Liver (tissue), 3 donors: ENCODE measurements around the gene DDI1.

Source experiments
- CTCF ChIP-seq: fragments of 150-350 bp; IDR thresholded peaks from 2 replicates; pipeline ENCODE4 v1.5.1; 2017; ENCODE audit warnings: improper control_type of control experiment, low read depth, low read length; ENCODE audit not compliant: missing input control
- EGR1 ChIP-seq, 2 donors: IDR thresholded peaks; 2 replicates each; pipeline ENCODE4 v1.6.1; 2016 to 2018; ENCODE audit warnings: antibody characterized with exemption in 2 of 2, low read depth in 2 of 2
- FOXA1 ChIP-seq: IDR thresholded peaks from 2 replicates; pipeline ENCODE4 v1.6.1; 2016; ENCODE audit warnings: antibody characterized with exemption
- GABPA ChIP-seq, 2 donors: IDR thresholded peaks in 1 of 2; conservative IDR thresholded peaks in 1 of 2; 2 replicates each; pipeline ENCODE4 v1.6.1; 2016; ENCODE audit warnings: antibody characterized with exemption in 2 of 2, mild to moderate bottlenecking in 1 of 2, moderate library complexity in 1 of 2
- JUND ChIP-seq, 2 donors: IDR thresholded peaks; 2 replicates each; pipeline ENCODE4 v1.6.1; 2016; ENCODE audit warnings: antibody characterized with exemption in 2 of 2
- RAD21 ChIP-seq, 2 donors: IDR thresholded peaks; 2 replicates each; pipeline ENCODE4 v1.6.1; 2016; ENCODE audit warnings: antibody characterized with exemption in 2 of 2, mild to moderate bottlenecking in 2 of 2
- REST ChIP-seq: IDR thresholded peaks from 2 replicates; pipeline ENCODE4 v1.6.1; 2016; ENCODE audit warnings: antibody characterized with exemption, mild to moderate bottlenecking
- RXRA ChIP-seq, 2 donors: IDR thresholded peaks; 2 replicates each; pipeline ENCODE4 v1.6.1; 2017 to 2018; ENCODE audit warnings: antibody characterized with exemption in 2 of 2, mild to moderate bottlenecking in 1 of 2
- SP1 ChIP-seq: IDR thresholded peaks from 2 replicates; pipeline ENCODE4 v1.6.1; 2018; ENCODE audit warnings: antibody characterized with exemption, mild to moderate bottlenecking
- TAF1 ChIP-seq: conservative IDR thresholded peaks from 2 replicates; pipeline ENCODE4 v1.6.1; 2016; ENCODE audit warnings: antibody characterized with exemption, mild to moderate bottlenecking
- YY1 ChIP-seq: IDR thresholded peaks from 2 replicates; pipeline ENCODE4 v1.6.1; 2016; ENCODE audit warnings: antibody characterized with exemption, mild to moderate bottlenecking
- ZBTB33 ChIP-seq: IDR thresholded peaks from 2 replicates; pipeline ENCODE4 v1.6.1; 2016; ENCODE audit warnings: antibody characterized with exemption
- TF ChIP-seq, protein P1 (sequence below): IDR thresholded peaks from 2 replicates; pipeline ENCODE4 v1.6.1; 2016; ENCODE audit warnings: antibody characterized with exemption
- TF ChIP-seq, protein P2 (sequence below): IDR thresholded peaks from 2 replicates; pipeline ENCODE4 v1.6.1; 2016; ENCODE audit warnings: antibody characterized with exemption
- donor health status: healthy.
- donor health status: healthy.

GRCh38 chr11:104001561-104002056 lies 34.8 kb upstream of the DDI1 start:
- TF ChIP-seq CTCF: no peak
- no peak for TF ChIP-seq EGR1 (IDR thresholded peaks at IDR 0.05; ENCODE audit: low read depth in 2 of 2)
- TF ChIP-seq RXRA (IDR thresholded peaks at IDR 0.05): no peak
- TF ChIP-seq ZBTB33: no peak
- TF ChIP-seq FOXA1: no peak
- TF ChIP-seq, protein P1, sequence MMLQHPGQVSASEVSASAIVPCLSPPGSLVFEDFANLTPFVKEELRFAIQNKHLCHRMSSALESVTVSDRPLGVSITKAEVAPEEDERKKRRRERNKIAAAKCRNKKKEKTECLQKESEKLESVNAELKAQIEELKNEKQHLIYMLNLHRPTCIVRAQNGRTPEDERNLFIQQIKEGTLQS: no peak
- no peak for TF ChIP-seq REST
- no peak for TF ChIP-seq TAF1
- no peak for TF ChIP-seq SP1
- no peak for TF ChIP-seq RAD21 (IDR thresholded peaks at IDR 0.05)
- TF ChIP-seq, protein P2, sequence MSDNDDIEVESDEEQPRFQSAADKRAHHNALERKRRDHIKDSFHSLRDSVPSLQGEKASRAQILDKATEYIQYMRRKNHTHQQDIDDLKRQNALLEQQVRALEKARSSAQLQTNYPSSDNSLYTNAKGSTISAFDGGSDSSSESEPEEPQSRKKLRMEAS: no peak
- no peak for TF ChIP-seq YY1
- TF ChIP-seq JUND (IDR thresholded peaks at IDR 0.05): no peak
- TF ChIP-seq GABPA (IDR thresholded peaks at IDR 0.05 in 1 of 2, conservative IDR thresholded peaks at IDR 0.05 in 1 of 2): no peak
